Ectodermal cell (in vitro differentiated cells): ENCODE results near the gene CWC22.
"Not testable (repeated sequence)": the region's sequence is repeated elsewhere in the genome, so short reads cannot be mapped to it uniquely, and the experiment has no call there.

Source experiments
- H3K27ac ChIP-seq: 2 replicates; pipeline ENCODE4 v1.7.0; 2013; ENCODE audit warnings: mild to moderate bottlenecking, low read depth, low read length; ENCODE audit not compliant: insufficient read depth, poor library complexity, severe bottlenecking
- H3K27me3 ChIP-seq: 2 replicates; pipeline ENCODE4 v1.7.0; 2013; ENCODE audit warnings: mild to moderate bottlenecking, low read length; ENCODE audit not compliant: insufficient read depth, control insufficient read depth, poor library complexity, severe bottlenecking
- H3K36me3 ChIP-seq: one replicate; pipeline ENCODE4 v1.7.0; 2013; ENCODE audit warnings: low read length; ENCODE audit not compliant: control insufficient read depth, insufficient read depth
- H3K4me1 ChIP-seq: one replicate; pipeline ENCODE4 v1.7.0; 2013; ENCODE audit warnings: low read length; ENCODE audit not compliant: control insufficient read depth, insufficient read depth
- H3K4me3 ChIP-seq: 2 replicates; pipeline ENCODE4 v1.7.0; 2013; ENCODE audit warnings: low read depth, low read length, control low read depth; ENCODE audit not compliant: insufficient read depth
- H3K9me3 ChIP-seq: 2 replicates; pipeline ENCODE4 v1.7.0; 2013; ENCODE audit warnings: mild to moderate bottlenecking, low read length, moderate library complexity; ENCODE audit not compliant: control insufficient read depth
- WGBS, 2 experiments: methylation state at CpG; one replicate each; pipeline ENCODE4 v1.1.7; 2013; ENCODE audit warnings: missing lambda C conversion rate in 2 of 2; 5-methylcytosine and 5-hydroxymethylcytosine counted together

CWC22 gene

DNA sequence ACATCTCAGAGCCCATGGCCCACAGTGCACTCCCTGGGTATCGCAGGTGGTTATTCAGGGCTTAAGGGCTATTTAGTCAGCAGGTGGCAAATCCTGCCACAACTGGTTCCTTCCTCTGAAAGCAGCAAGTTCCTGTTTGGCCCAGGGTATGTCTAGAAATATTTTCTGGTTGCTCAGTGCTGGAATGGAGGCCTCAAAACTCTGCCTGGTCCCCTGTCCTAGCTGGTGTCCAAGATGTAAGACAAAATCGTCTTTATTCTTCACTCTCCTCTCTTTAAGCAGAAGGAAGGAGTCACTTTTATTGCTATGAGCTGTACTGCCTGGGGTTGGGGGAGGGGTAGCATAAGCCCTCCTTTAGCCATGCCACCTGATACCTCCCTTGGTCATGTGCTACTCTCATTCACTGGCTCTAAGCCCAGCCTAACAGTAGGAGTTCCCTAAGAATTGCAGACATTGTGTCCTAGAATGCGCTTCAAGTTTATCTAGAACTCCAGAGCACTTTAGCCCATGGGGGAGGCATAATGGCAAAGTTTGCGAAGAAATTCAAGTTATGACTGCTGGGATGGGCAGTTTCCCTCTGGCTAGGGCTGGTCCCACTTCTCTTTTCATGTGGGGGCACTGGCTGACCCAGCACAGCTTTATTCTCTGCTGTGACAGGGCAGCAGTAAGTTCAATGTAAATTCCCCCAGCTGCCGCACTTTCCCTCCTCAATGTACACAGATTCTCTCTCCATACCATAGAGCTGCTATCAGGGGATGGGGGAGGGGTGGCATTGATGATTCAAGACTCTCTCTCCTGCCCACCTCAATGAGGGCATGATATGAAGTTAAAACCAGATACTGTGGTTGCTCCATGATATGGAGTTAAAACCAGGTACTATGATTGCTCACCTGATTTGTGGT is 27.1 kb upstream of the CWC22 start:
- Histone ChIP-seq H3K27ac (no peak overlapping the region), H3K4me1 (peaks cover 8% of the 10 kb centered on the region), H3K36me3 (no peaks in the 10 kb centered on the region), H3K27me3 (no peaks in the 10 kb centered on the region), H3K4me3 (no peak overlapping the region), H3K9me3 (no peaks in the 10 kb centered on the region)
- 92 to 95% methylated on average over 5 of the region's 5 CpGs for WGBS, 2 experiments

DNA sequence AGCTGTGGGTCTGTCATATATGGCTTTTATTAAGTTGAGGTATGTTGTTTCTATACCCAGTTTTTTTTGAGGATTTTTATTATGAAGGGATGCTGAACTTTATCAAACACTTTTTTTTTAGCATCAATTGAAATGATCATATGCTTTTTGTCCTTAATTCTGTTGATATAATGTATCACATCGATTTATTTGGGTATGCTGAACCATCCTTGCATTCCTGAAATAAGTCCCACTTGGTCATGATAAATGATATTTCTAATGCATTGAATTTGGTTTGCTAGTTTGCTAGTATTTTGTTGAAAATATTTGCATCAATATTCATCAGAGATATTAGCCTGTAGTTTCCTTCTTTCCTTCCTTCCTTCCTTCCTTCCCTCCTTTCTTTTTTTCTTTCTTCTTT is 22.5 kb upstream of the CWC22 start:
- 93 to 100% methylated on average over 1 of the region's 1 CpG for WGBS, 2 experiments
- Histone ChIP-seq H3K4me1 (peaks cover 8% of the 10 kb centered on the region), H3K27me3 (no peaks in the 10 kb centered on the region), H3K36me3 (no peaks in the 10 kb centered on the region), H3K27ac (no peak overlapping the region), H3K4me3 (no peak overlapping the region), H3K9me3 (no peaks in the 10 kb centered on the region)

DNA sequence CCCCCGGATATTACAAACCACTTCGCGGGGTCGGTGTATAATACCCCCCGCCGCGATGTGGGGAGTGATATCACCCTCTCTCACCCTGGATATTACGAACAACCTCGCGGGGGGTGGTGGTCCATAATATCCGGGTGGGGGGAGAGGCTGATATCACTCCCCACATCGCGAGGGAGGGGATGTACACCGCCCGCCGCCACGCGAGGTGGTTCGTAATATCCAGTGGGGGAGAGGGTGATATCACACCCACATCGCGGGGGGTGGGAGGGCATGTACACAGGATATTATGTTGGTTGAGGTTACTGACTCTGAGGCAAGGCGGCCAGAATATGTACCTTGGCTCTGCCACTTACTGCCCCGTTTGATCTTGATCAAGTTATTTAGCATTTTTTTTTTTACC is 14.8 kb upstream of the CWC22 start:
- WGBS, 2 experiments = 95 to 96% methylated on average over 23 of the region's 23 CpGs
- Histone ChIP-seq H3K9me3 (no peaks in the 10 kb centered on the region), H3K4me1 (no peaks in the 10 kb centered on the region), H3K27me3 (no peaks in the 10 kb centered on the region), H3K4me3 (no peak overlapping the region), H3K36me3 (no peaks in the 10 kb centered on the region), H3K27ac (no peak overlapping the region)

DNA sequence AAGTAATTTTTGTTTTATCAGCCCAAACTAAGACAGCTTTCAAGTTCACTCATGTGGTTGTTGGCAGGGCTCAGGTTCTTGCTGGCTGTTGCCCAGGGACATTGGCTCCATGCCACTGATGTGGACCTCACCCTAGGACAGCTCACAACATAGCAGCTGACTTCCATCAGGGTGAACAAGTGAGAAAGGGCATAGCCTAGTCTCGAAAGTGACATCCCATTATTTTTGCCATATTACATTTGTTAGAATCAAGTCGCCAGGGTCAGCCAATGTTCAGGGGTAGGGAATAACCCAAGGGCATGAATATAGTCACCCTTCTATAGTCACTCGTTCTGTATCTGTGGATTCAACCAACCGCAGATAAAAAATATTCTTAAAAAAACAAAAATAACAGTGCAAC is 10.7 kb upstream of the CWC22 start:
- 86 to 89% methylated on average over 3 to 4 of the region's 4 CpGs for WGBS, 2 experiments
- no peaks in the 10 kb centered on the region for H3K27me3 ChIP-seq

DNA sequence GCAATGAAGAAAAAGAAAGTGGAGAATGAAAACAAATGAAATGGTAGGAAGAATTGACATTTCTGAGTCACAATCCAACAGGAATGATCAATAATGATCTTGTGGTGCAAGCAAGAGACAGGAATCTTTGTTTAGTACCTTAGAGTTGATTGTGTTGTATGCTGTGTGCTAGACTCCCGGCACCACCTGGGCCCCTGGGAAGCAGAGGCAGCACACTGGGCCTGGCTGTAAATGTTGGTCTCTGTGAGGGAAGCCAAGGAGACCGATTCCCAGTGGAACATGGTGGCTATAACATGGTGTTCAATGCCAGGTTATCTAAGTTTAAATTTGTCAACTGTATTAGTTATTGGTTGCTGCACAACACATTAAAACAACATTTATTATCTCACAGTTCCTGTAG is 9.8 kb upstream of the CWC22 start:
- Histone ChIP-seq H3K9me3 (no peaks in the 10 kb centered on the region), H3K4me3 (no peak overlapping the region), H3K27ac (no peak overlapping the region), H3K36me3 (no peaks in the 10 kb centered on the region), H3K4me1 (no peaks in the 10 kb centered on the region), H3K27me3 (no peaks in the 10 kb centered on the region)
- WGBS, 2 experiments = 92% methylated on average over 2 of the region's 2 CpGs

More for the DNA sequence above, 10.7 kb upstream of the CWC22 start:
- no peaks in the 10 kb centered on the region for H3K9me3 ChIP-seq
- no peaks in the 10 kb centered on the region for H3K4me1 ChIP-seq
- H3K36me3 ChIP-seq = no peaks in the 10 kb centered on the region
- H3K27ac ChIP-seq = no peak overlapping the region
- no peak overlapping the region for H3K4me3 ChIP-seq

DNA sequence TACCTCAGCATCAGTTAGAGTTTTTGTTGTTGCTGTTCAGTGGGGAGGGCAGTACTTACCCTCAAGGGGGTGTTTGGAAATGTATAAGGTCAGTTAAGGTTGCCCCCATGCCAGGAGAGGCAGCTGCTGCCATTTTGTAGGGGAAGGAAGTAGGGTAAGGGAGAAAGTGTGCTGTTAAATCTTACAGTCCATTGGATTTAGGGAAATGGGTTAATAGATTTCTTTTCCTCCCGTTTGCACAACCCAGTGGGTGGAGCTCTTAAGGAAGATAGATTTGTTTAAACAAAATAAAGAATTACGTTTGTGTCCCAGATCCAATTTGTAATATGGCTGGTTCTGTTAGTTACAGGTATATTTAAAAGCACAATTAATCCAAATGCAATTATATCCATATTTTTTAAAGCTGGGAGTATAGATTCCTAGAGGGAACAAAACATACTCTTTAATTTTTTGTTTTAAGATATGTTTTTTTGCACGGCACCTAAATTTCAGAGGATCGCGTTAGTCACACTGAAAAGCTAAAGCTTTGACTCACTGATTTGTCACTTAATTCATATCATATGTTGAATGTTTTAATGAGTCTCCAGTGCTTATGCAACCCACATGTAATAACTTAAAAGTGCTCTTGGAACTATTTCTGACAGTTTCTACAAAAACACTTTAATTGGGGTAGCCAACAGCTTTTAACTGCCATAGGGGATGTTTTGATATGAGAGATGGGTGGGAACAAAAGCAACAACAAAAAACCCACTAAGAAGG is 9.0 kb upstream of the CWC22 start:
- Histone ChIP-seq H3K4me1 (no peaks in the 10 kb centered on the region), H3K9me3 (no peaks in the 10 kb centered on the region), H3K27me3 (no peaks in the 10 kb centered on the region), H3K4me3 (no peak overlapping the region), H3K27ac (no peak overlapping the region), H3K36me3 (no peaks in the 10 kb centered on the region)
- 90 to 98% methylated on average over 3 to 4 of the region's 5 CpGs for WGBS, 2 experiments

DNA sequence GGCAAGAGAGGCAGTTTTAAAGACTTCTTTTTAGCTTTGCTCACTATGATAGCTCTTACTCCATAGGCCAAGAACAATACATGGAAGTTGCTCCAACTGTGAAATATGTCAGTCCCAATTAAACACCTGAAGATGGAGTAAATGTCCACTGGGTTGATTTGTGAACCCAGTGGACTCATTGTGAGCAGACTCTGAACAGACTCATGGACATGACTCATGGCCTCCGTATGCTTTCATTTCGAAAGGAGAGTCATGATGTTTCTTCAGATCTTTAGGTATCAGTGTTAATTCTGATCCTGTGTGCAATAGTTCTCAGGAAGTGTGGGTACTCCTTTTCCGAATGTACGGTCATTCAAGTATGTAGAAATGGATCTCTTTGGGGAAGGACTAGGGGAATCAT is 5.4 kb upstream of the CWC22 start:
- Histone ChIP-seq H3K27me3 (no peaks in the 10 kb centered on the region), H3K36me3 (no peaks in the 10 kb centered on the region), H3K4me1 (no peaks in the 10 kb centered on the region), H3K27ac (no peak overlapping the region), H3K9me3 (no peaks in the 10 kb centered on the region), H3K4me3 (no peak overlapping the region)
- 87 to 95% methylated on average over 4 of the region's 4 CpGs for WGBS, 2 experiments

DNA sequence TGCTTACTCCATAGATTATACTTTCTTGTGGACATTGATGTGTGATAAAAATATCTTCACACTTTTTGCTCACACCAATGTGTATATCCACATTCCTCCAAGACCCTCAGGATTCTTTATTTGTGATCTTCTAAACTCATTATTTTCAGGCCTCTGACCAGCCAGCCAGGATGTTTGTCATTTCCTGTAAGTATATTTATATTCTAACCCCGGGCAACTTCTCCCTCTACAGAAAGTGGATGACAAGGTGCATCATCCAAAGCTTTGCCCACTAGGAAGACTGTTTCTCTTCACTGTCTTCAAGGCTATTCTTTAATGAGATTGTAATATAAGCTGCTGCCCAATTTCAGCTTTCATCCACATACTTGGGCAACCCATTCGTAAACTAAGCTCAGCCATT is 3.6 kb upstream of the CWC22 start:
- Histone ChIP-seq H3K36me3 (no peaks in the 10 kb centered on the region), H3K9me3 (no peaks in the 10 kb centered on the region), H3K27ac (no peak overlapping the region), H3K4me1 (no peaks in the 10 kb centered on the region), H3K4me3 (no peak overlapping the region), H3K27me3 (no peaks in the 10 kb centered on the region)
- 82 to 100% methylated on average over 1 to 2 of the region's 2 CpGs for WGBS, 2 experiments

DNA sequence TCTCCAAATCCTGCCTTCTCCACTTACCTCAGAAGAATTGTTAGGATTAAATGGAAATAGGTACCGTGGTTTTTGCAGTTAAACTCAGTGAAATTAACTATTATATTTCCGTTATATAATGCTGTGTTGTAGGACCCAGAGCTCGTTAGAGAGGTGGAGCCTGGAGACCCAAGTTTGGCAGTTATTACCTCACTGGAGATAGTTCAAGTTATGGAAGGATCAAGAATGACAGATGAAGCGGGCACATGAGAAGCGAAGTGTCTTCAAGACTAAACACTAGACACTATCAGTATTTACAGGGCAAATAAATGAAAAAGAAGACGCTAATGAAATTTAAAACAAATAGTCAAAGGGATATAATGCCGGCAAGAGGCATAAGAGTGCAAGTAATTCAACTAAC is 866 bp downstream of the CWC22 start:
- 28 to 30% methylated on average over 5 to 7 of the region's 7 CpGs for WGBS, 2 experiments
- Histone ChIP-seq H3K27ac (no peak overlapping the region), H3K27me3 (no peaks in the 10 kb centered on the region), H3K36me3 (no peaks in the 10 kb centered on the region), H3K9me3 (no peaks in the 10 kb centered on the region), H3K4me3 (peak overlapping the region; percentile 80), H3K4me1 (no peaks in the 10 kb centered on the region)

DNA sequence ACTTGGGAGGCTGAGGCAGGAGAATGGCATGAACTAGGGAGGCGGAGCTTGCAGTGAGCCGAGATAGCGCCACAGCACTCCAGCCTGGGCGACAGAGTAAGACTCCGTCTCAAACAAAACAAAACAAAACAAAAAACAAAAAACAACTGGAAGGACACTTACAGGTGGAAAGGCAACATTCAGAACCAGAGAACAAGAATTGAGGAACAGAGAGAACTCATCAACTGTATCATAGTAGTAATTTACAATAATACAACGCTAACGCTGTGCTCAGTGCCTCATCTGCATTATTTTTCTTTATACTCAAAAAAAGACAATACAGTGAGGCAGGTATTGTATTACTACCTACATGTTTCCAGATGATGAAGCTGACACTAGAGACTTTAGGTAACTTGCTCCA is 1.6 kb downstream of the CWC22 start:
- peak overlapping the region; percentile 80 for H3K4me3 ChIP-seq
- H3K9me3 ChIP-seq, H3K27me3 ChIP-seq, H3K4me1 ChIP-seq, H3K36me3 ChIP-seq, H3K27ac ChIP-seq: not testable (repeated sequence)
- WGBS, 2 experiments = 90 to 93% methylated on average over 5 to 7 of the region's 7 CpGs
